HK-2 (cell line): ENCODE data around the gene HIRIP3.
A peak's percentile ranks its signal among the peaks of the same experiment; 100 is the strongest.

Experiments
- DNase-seq: peaks from one replicate; pipeline ENCODE4 v3.0.0-alpha.2; 2018; ENCODE audit not compliant: unreplicated experiment

Gene HIRIP3

DNA sequence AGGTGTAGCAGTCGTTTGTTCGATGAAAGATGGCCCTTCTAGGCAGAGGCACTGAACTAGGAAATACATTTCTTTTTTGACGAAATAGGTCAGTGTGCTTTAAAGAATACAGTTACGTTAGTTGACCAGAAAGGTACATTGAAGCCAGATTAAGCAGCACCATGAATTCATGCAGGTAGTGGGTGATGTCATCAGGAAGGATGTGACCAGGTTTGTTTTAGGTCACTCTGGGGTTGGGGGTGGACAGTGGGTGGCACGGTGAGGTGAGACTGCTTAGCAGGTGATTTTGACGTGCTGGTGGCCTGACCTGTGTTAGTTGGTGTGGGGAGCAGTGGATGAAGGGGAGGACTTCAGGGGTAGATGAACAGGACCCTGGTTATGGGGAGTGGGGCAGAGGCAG is 4.2 kb upstream of the HIRIP3 start:
- no peak for DNase-seq

DNA sequence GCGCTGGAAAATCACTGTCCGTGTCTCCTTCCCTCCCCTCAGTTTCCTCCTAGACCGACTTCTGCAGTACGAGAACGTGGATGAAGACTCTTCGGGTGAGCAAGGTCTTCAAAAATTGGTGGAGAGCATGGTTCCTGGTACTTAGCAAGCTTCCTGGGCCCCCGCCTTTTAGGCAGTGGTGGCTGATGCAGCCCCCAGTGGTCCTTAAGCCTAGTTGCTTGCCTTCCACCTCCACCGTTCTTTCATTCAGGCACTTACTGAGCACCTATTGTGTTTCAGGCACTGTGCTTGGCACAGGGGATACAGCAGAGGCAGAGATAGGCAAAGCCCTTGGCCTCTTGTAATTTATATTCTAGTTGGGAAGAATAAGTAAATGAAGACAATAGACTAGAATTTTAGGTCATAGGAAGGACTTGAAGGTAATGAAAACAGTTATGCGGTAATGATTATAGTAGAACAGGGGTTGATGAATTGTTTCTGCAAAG is 1.4 kb upstream of the HIRIP3 start:
- no peak for DNase-seq

DNA sequence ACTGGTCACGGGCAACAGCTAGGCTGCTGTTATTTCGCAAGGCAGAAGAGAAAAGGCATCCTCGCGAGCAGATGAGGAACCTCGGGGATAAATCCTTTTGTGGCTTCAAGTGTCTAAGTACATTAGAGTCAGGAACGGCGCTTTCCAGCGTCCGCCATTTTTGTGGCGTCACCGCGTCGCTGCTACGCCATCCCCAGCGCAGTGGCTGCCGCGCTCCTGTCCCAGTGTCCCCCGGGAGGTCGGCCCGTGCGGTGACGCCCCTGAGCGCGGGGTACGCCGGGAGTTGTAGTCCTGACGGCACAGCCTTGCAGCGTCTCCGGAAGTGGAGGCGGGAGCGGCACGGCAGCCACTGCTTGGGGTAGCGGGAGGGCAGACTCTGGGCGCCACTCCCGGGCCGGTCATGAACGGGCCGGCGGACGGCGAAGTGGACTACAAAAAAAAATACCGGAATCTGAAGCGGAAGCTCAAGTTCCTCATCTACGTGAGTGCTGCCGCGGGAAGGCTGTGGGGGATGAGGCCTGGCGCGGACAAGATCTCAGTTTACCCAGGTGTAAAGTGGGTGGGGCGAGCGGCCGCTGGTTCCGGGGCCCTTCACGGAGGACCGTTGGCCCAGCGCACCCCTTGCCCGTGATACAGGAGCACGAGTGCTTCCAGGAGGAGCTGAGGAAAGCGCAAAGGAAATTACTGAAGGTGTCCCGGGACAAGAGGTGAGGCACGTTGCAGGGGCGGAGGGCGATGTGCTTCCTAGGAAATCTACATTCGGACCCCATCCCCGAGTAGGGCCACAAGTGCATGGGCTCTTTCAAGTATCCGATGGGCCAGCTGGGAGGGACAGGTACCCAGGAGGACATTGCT is 721 bp upstream of the HIRIP3 start, which contains the start of gene INO80E:
Gene INO80E (plus strand): TSS at position 331 of the 855 bp plus-strand sequence. CDS start 70 bp downstream, at position 401.
- peak; percentile 94 for DNase-seq

DNA sequence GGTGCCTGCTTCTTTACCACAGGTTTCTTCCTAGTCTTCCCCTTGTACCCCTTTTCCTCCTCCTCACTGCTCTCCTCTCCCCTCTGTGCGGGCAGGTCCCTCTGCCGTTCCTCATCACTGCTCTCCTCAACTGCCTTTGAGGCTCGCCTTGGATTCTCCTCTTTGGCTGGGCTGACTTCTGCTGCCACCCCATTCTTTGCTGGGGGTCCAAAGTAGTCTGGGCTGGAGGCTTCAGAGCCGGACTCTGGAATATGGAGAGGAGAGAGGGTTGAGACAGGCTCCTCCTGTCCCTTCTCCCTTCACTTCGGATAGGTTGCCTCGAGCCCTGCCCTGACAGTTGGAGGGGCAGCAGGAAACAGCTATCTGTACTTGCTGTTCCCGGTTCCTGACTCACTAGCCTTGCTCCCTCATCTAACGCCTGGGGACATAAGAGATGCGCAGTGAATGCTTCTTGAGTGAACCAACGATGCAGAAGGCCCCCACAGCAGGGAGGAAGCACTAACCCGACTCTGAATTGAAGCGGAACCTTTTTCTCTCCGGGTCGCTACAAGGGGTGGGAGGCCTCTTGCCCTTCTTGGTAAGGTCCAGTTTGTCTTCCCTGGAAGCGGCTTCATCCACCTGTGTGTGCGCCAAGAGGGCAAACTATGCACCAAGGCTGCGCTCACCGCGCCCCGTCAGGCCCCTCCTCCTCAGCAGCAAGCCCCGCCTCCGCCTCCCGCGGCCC is 655 bp downstream of the HIRIP3 start:
- no peak for DNase-seq

DNA sequence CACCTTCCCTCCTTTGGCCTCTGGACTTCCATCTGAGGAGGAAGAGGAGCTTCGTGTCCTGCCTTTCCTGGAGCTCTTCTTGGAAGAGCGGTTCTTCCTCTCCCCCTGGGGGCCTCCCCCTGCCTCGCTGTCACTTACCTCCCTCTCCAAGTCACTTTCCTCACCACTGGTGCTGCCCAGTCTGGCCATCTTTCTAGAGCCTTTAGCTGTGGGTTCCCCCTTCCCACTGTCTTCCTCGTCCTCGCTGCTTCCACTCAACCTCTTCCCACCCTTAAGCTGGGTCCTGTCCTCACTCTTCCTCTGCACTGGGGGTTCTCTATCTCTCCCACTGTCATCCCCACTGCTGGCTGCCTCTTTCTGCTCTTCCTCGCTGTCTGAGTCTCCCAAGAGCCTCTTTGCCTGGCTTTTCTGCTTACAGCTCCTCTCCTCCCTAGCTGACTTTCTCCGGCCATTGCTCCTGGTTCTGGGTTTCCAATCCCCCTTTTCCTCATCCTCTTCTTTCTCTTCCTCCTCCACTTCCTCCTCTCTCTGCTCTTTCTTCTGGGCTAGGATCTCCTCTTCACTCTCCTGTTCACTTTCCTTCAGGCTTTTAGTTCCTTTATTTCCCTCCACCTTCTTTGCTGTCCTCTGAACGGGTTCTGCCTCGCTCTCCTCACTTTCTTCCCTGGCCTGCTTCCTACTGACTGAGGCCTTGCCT is 1.4 kb downstream of the HIRIP3 start:
- DNase-seq = no peak

DNA sequence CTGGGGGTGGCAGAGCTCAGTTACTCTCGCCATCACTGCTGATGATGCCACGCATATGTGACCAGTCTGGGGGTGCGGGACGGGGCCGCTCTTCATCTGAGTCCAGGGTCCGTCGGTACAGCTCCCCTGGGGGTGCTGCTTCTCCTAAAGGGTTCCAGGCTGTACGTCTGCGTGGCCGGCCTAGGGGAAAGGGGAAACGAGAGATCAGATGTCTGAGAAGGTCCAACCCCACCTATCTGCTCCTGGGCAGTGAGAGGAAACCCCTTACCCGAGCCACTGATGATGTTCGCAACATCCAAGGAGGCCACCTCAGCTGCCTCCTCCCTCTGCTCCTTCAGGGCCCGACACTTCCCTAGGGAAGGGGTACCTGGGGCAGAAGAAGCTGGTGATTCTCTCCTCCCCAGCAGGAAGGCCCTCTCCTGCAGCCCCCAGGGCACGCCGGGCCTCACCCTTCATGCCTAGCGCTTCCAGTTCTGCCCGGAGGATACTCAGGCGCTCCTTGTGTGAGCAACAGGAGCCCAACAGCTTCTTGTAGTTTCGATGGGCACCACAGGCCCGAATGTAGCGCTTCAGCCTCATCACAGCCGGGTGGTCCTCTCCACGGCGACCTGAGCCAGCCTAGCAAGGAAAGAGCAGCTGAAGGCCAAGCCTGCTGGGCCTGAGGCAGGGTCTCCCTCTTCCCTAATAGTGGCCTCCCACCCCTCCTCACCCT is 2.1 kb downstream of the HIRIP3 start:
- DNase-seq = no peak

DNA sequence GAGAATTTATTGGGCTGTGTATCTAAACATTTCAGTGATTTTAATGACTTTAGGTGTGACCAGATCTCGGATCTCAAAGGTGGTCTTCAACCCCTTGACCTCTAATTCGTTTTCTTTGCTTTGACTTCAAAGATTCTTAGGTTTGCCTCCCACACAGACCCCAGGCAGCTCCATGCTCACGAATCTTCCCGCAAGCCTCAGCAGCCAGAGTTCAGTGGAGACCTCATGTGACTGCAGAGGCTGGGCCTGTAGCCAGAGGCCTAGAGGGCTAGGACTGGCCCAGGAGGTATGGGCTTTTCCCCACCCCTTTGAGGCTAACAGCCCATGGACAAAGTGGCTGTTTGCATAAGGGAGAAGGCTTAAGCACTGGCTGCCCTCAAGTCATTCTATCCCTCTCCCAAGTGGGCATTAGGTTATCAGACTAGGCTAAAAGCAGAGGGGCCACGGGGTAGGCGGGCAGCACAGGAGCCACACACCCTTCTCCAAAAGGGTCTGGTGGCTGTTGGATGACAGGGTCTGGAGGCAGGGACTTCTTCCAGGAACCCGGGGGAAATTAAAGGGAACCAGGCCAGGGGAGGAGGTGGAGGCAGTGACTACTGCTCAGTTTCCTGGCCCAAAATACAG is 3.0 kb downstream of the HIRIP3 start:
- no peak for DNase-seq

DNA sequence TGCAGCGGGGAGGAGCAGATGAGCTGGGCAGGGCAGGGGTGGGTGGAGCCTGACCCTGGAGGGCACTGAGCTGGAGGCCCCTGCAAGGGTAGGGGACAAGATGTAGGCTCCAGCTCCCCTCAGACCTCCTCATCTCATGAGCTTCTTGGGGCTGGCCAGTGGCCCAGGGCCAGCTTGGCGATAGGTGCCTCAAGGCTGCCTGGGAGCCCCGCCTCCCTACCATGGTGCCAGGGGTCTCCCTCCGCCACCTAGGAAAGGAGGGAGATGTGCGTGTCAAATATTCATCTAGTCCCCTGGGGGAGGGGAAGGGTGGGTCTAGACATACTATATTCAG is 3.9 kb downstream of the HIRIP3 start:
- DNase-seq = no peak

DNA sequence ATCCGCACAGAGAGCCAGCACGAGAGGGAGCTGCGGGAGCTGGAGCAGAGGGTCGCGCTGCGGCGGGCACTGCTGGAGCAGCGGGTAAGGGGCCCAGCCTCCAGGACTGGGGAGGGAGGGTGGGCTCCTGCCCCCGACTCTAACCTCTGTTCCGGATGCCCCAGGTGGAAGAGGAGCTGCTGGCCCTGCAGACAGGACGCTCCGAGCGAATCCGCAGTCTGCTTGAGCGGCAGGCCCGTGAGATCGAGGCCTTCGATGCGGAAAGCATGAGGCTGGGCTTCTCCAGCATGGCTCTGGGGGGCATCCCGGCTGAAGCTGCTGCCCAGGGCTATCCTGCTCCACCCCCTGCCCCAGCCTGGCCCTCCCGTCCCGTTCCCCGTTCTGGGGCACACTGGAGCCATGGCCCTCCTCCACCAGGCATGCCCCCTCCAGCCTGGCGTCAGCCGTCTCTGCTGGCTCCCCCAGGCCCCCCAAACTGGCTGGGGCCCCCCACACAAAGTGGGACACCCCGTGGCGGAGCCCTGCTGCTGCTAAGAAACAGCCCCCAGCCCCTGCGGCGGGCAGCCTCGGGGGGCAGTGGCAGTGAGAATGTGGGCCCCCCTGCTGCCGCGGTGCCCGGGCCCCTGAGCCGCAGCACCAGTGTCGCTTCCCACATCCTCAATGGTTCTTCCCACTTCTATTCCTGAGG is 4.4 kb downstream of the HIRIP3 start:
- no peak for DNase-seq

DNA sequence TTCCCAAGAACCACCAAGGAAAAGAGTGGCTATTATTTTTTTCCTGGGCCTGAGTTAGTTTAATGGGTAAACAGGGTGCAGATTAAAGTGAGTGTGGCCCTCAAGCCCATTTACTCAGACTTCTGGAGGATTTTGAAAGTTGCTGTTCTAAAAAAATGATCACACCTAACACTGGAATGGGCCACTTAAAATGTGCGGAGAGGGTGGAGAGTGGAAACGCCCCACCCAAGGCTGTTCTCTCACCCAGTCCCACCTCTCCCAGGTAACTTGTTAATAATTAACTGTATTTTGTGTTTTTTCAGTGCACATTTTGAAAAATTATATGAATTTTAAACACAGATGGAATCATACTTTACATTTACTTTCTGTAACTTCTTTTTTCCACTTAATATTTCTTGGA is 5.4 kb downstream of the HIRIP3 start:
- DNase-seq = no peak

DNA sequence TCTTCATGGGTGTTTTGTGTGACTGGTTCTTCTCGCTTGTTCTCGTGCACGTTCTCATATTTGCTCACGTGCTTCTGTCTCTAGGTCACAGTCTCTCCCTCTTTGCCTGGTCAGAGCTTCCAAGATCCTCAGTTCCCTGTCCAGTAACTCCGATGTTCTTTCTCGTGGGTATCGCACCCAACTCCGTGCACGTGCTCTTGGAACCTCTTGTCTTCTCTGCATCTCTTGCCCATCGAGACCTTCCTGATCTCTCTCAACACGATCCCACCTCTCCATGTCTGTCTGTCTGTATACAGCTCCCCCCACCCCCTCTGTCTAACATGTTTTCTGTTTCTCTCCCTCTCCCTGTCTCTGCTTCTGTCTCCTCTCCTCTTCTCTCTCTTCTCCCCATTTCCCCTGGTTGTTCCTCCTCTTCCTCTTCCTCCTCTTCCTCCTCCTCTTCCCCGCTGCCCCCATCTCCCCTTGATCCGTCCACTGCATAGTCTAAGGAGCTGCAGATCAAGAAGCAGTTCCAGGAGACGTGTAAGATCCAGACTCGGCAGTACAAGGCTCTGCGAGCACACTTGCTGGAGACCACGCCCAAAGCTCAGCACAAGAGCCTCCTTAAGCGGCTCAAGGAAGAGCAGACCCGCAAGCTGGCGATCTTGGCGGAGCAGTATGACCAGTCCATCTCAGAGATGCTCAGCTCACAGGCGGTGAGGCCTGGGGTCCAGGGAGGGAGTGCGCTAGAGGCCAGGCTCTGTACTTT is 6.1 kb downstream of the HIRIP3 start:
- no peak for DNase-seq

DNA sequence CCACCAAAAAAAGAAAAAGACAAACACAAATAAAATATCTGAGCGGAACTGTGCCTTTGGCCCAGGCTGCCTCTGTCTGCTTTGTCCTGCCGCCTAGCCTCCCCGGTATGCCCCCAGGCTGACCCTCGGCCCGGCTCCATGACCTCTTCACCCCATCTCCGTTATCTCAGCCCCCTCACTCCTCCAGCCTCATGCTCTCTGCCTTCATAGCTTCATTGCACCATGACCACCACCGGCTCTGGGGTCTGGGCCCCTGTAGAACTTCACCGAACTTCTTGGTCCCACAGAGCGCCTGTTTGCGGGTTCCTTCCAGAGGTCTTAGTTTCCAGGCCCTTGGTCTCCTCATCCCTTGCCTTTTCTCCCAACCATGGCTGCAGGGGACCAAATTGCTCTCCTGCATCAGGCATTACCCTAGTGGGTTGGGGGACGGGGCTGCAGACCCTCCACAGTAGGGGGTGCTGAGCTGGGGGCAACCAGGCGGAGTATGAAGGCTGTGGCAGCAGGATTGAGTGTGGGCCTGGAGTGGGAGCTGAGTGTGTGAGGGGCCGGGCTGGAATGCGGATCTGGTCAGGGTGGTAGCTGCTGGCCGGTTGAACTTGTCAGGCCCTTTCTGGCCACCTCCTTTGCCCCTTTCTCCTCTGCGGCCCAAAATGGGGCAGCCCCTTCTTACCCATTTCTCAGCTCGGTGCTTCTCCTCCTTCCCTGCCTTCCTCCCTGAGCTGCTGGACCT is 6.9 kb downstream of the HIRIP3 start:
- DNase-seq = no peak

DNA sequence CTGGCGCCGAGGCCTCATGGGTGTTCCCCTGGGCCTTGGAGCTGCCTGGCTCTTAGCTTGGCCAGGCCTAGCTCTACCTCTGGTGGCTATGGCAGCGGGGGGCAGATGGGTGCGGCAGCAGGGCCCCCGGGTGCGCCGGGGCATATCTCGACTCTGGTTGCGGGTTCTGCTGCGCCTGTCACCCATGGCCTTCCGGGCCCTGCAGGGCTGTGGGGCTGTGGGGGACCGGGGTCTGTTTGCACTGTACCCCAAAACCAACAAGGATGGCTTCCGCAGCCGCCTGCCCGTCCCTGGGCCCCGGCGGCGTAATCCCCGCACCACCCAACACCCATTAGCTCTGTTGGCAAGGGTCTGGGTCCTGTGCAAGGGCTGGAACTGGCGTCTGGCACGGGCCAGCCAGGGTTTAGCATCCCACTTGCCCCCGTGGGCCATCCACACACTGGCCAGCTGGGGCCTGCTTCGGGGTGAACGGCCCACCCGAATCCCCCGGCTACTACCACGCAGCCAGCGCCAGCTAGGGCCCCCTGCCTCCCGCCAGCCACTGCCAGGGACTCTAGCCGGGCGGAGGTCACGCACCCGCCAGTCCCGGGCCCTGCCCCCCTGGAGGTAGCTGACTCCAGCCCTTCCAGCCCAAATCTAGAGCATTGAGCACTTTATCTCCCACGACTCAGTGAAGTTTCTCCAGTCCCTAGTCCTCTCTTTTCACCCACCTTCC is 7.9 kb downstream of the HIRIP3 start:
- no peak for DNase-seq

DNA sequence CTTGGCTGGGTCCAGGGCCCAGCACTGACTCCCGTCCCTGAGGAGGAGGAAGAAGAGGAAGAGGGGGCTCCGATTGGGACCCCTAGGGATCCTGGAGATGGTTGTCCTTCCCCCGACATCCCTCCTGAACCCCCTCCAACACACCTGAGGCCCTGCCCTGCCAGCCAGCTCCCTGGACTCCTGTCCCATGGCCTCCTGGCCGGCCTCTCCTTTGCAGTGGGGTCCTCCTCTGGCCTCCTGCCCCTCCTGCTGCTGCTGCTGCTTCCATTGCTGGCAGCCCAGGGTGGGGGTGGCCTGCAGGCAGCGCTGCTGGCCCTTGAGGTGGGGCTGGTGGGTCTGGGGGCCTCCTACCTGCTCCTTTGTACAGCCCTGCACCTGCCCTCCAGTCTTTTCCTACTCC is 8.5 kb downstream of the HIRIP3 start:
- DNase-seq = no peak

DNA sequence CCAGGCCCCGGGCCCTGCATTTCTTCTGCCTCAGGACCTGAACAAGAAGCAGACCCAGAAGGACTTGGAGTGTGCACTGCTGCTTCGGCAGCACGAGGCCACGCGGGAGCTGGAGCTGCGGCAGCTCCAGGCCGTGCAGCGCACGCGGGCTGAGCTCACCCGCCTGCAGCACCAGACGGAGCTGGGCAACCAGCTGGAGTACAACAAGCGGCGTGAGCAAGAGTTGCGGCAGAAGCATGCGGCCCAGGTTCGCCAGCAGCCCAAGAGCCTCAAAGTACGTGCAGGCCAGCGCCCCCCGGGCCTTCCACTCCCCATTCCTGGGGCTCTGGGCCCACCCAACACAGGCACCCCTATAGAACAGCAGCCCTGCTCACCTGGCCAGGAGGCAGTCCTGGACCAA is 9.2 kb downstream of the HIRIP3 start:
- DNase-seq = no peak

DNA sequence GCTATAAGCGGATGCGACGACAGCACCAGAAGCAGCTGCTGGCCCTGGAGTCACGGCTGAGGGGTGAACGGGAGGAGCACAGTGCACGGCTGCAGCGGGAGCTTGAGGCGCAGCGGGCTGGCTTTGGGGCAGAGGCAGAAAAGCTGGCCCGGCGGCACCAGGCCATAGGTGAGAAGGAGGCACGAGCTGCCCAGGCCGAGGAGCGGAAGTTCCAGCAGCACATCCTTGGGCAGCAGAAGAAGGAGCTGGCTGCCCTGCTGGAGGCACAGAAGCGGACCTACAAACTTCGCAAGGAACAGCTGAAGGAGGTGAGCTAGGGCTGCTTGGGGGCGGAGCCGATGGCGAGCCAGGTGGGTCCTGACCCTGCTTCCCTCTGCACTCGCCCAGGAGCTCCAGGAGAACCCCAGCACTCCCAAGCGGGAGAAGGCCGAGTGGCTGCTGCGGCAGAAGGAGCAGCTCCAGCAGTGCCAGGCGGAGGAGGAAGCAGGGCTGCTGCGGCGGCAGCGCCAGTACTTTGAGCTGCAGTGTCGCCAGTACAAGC is 10.1 kb downstream of the HIRIP3 start:
- DNase-seq = no peak

DNA sequence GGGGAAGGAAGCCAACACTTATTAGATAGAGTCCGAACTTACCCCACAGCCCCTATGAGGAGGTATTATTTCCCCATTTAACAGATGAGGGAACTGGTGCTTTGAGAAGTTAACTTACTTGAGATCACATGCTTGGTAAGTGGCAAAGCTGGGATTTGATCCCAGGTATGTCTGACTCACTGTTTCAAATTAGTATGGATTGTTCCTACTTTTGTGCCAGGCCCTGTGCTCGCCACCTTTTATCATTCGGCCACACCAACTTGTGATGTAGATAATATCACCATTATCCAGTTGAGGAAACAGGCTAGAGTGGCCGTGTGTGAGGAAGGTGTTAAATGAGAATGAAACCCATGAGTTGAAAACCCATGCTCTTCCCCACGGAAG is 10.7 kb downstream of the HIRIP3 start:
- DNase-seq = no peak

DNA sequence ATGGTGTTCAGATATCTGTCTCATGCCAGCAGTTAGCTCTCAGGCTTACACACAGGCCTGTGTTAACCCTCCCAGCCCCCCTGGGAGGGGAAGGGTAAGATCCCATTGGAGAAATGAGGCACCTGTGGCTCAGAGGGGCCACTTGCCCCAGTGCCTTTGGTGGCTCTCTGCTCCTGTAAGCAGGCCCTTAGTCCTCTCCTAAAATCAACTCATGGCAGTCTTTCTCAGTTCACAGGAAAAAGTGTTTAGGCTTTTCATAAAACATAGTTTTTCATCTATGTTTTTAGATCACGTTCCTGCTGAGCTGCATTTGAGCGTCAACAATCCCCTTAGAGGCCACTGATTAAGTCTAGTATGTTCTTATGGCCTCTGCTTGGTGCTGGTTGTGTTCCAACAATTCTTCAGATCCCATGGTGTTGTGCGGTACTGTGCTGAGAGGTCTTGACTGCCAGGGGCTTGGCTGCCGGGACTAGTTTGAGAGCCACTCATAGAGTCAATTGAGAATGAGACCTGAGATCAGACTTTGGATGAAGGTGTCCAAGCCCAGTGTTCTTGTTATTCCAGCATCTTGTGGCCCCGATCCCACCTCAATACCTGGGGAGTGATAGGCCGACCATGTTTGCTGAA is 11.2 kb downstream of the HIRIP3 start:
- no peak for DNase-seq
